CD4-positive, alpha-beta T cell treated with Interferon alpha-2 for 1 hour (primary cell): Measurements from ENCODE around the gene TRIM73.
A peak's percentile ranks its signal among the peaks of the same experiment; 100 is the strongest.
"Not testable (repeated sequence)": the region's sequence is repeated elsewhere in the genome, so short reads cannot be mapped to it uniquely, and the experiment has no call there.

Source experiments
- DNase-seq, 2 donors: peaks; one replicate each; pipeline ENCODE4 v3.0.0-alpha.2; 2020 to 2022

Gene TRIM73

GRCh38 chr7:75415829-75416373, 20.5 kb downstream of the TRIM73 start:
- DNase-seq = not testable (repeated sequence)

GRCh38 chr7:75416787-75417186, 21.4 kb downstream of the TRIM73 start:
- not testable (repeated sequence) for DNase-seq

GRCh38 chr7:75418292-75418858, 22.9 kb downstream of the TRIM73 start:
- not testable (repeated sequence) for DNase-seq

GRCh38 chr7:75419210-75419609, 23.8 kb downstream of the TRIM73 start:
- DNase-seq = not testable (repeated sequence)

- not testable (repeated sequence) for DNase-seq
Observed at GRCh38 chr7:75419693-75420092, 24.3 kb downstream of the TRIM73 start.

GRCh38 chr7:75420152-75420551, 24.7 kb downstream of the TRIM73 start:
- DNase-seq = not testable (repeated sequence)

GRCh38 chr7:75421798-75422710, 26.6 kb downstream of the TRIM73 start:
- DNase-seq = not testable (repeated sequence)

- not testable (repeated sequence) for DNase-seq
Observed at GRCh38 chr7:75423481-75423880, 28.1 kb downstream of the TRIM73 start.

GRCh38 chr7:75439000-75439399, 43.6 kb downstream of the TRIM73 start:
- DNase-seq = not testable (repeated sequence)

GRCh38 chr7:75442101-75442464, 46.7 kb downstream of the TRIM73 start:
- DNase-seq = not testable (repeated sequence)

GRCh38 chr7:75442465-75443111, 47.2 kb downstream of the TRIM73 start:
- peak; percentile 14 to 47 for DNase-seq

GRCh38 chr7:75449946-75450345, 54.5 kb downstream of the TRIM73 start:
- DNase-seq = not testable (repeated sequence)

GRCh38 chr7:75452494-75452955, 57.1 kb downstream of the TRIM73 start:
- DNase-seq = peak in 1 of 2 donors; percentile 29
